Skeletal muscle tissue (tissue), 4 donors: ENCODE data around the gene KLK13. TPM values are rescaled to one million over a fixed set of nuclear protein-coding genes. Genes with fewer than 3 reads are reported as not detected.

Source experiments
- H3K27ac ChIP-seq: one replicate; pipeline ENCODE4 v1.7.0; 2013; ENCODE audit warnings: mild to moderate bottlenecking, low read depth, low read length, inconsistent platforms
- H3K27me3 ChIP-seq, 3 donors: one replicate each; pipeline ENCODE4 v1.7.0; 2013; ENCODE audit warnings: low read length in 3 of 3; ENCODE audit not compliant: control insufficient read depth in 3 of 3, insufficient read depth in 3 of 3
- H3K36me3 ChIP-seq, 3 donors: one replicate each; pipeline ENCODE4 v1.7.0; 2013; ENCODE audit warnings: low read length in 3 of 3; ENCODE audit not compliant: control insufficient read depth in 3 of 3, insufficient read depth in 3 of 3
- H3K4me1 ChIP-seq, 3 donors: one replicate each; pipeline ENCODE4 v1.7.0; 2013; ENCODE audit warnings: low read length in 3 of 3, mild to moderate bottlenecking in 3 of 3; ENCODE audit not compliant: control insufficient read depth in 3 of 3, insufficient read depth in 3 of 3
- H3K4me3 ChIP-seq, 3 donors: one replicate each; pipeline ENCODE4 v1.7.0; 2013; ENCODE audit warnings: low read length in 3 of 3
- H3K9ac ChIP-seq, 3 donors: one replicate each; pipeline ENCODE4 v1.7.0; 2013; ENCODE audit warnings: low read length in 3 of 3, mild to moderate bottlenecking in 3 of 3, moderate library complexity in 2 of 3, low read depth in 1 of 3
- H3K9me3 ChIP-seq, 3 donors: one replicate each; pipeline ENCODE4 v1.7.0; 2013; ENCODE audit warnings: low read length in 3 of 3; ENCODE audit not compliant: control insufficient read depth in 3 of 3
- total RNA-seq: library from RNA; depleted of rRNA; stranded (reverse); fragments of >200 nt; gene quantifications from one replicate; pipeline ENCODE4 v1.2.3, GENCODE V29; 2014
- donor health status: Osteomylitis.

KLK13 gene
- total RNA-seq, 1 donor from 2014 or later: not detected

- H3K4me1 ChIP-seq: no peaks in the 10 kb centered on the region
- no peak overlapping the region for H3K4me3 ChIP-seq
- H3K9ac ChIP-seq: no peak overlapping the region
- H3K27me3 ChIP-seq: peaks cover 0 to 5% (median 0%) of the 10 kb centered on the region in 3 donors
- peaks cover 0 to 2% (median 0%) of the 10 kb centered on the region in 3 donors for H3K9me3 ChIP-seq
- H3K27ac ChIP-seq: no peak overlapping the region
- no peaks in the 10 kb centered on the region for H3K36me3 ChIP-seq
Observed at GRCh38 chr19:51036519-51036918, 28.4 kb downstream of the KLK13 start.

GRCh38 chr19:51034704-51035103 lies 30.2 kb downstream of the KLK13 start, which contains the start of gene KLK12:
KLK12 (minus strand) TSS chr19:51035002; CDS start chr19:51034621, 381 bp downstream.
- Histone ChIP-seq H3K4me3 (no peak within 1 kb of the TSS), H3K9me3 (peaks cover 0 to 2% (median 0%) of the 10 kb centered on the region in 3 donors), H3K27ac (no peak within 1 kb of the TSS), H3K4me1 (no peaks in the 10 kb centered on the region), H3K9ac (no peak within 1 kb of the TSS), H3K36me3 (no peaks in the 10 kb centered on the region), H3K27me3 (peaks cover 0 to 9% (median 0%) of the 10 kb centered on the region in 3 donors)

- H3K27me3 ChIP-seq: peaks cover 4 to 14% (median 7%) of the 10 kb centered on the region in 3 donors
- no peaks in the 10 kb centered on the region for H3K36me3 ChIP-seq
- no peak overlapping the region for H3K9ac ChIP-seq
- H3K4me1 ChIP-seq: no peaks in the 10 kb centered on the region
- peaks cover 0 to 2% (median 0%) of the 10 kb centered on the region in 3 donors for H3K9me3 ChIP-seq
- no peak overlapping the region for H3K27ac ChIP-seq
- H3K4me3 ChIP-seq: no peak overlapping the region
Observed at GRCh38 chr19:51031880-51032225, 33.0 kb downstream of the KLK13 start.

- no peaks in the 10 kb centered on the region for H3K4me1 ChIP-seq
- H3K9ac ChIP-seq: no peak overlapping the region
- peaks cover 4 to 17% (median 7%) of the 10 kb centered on the region in 3 donors for H3K27me3 ChIP-seq
- H3K27ac ChIP-seq: no peak overlapping the region
- no peaks in the 10 kb centered on the region for H3K36me3 ChIP-seq
- H3K4me3 ChIP-seq: no peak overlapping the region
- peaks cover 0 to 2% (median 0%) of the 10 kb centered on the region in 3 donors for H3K9me3 ChIP-seq
Observed at GRCh38 chr19:51031220-51031879, 33.5 kb downstream of the KLK13 start.

GRCh38 chr19:51030631-51031030 lies 34.3 kb downstream of the KLK13 start:
- peaks cover 4 to 20% (median 11%) of the 10 kb centered on the region in 3 donors for H3K27me3 ChIP-seq
- no peaks in the 10 kb centered on the region for H3K36me3 ChIP-seq
- peaks cover 0 to 2% (median 0%) of the 10 kb centered on the region in 3 donors for H3K9me3 ChIP-seq
- H3K9ac ChIP-seq: no peak overlapping the region
- H3K4me1 ChIP-seq: no peaks in the 10 kb centered on the region
- no peak overlapping the region for H3K4me3 ChIP-seq
- no peak overlapping the region for H3K27ac ChIP-seq

- Histone ChIP-seq H3K36me3 (no peaks in the 10 kb centered on the region), H3K27ac (no peak overlapping the region), H3K27me3 (peaks cover 4 to 23% (median 11%) of the 10 kb centered on the region in 3 donors), H3K9me3 (peaks cover 0 to 2% (median 0%) of the 10 kb centered on the region in 3 donors), H3K4me3 (no peak overlapping the region), H3K4me1 (no peaks in the 10 kb centered on the region), H3K9ac (no peak overlapping the region)
Observed at GRCh38 chr19:51029718-51030117, 35.2 kb downstream of the KLK13 start.

GRCh38 chr19:51027873-51028272 lies 37.0 kb downstream of the KLK13 start:
- H3K4me1 ChIP-seq: no peaks in the 10 kb centered on the region
- H3K4me3 ChIP-seq: no peak overlapping the region
- H3K27ac ChIP-seq: no peak overlapping the region
- H3K36me3 ChIP-seq: no peaks in the 10 kb centered on the region
- H3K27me3 ChIP-seq: peaks cover 10 to 35% (median 18%) of the 10 kb centered on the region in 3 donors
- H3K9me3 ChIP-seq: peaks cover 0 to 5% (median 0%) of the 10 kb centered on the region in 3 donors
- no peak overlapping the region for H3K9ac ChIP-seq

- H3K36me3 ChIP-seq: no peaks in the 10 kb centered on the region
- H3K9ac ChIP-seq: no peak overlapping the region
- peaks cover 10 to 41% (median 19%) of the 10 kb centered on the region in 3 donors for H3K27me3 ChIP-seq
- no peak overlapping the region for H3K27ac ChIP-seq
- peaks cover 0 to 5% (median 0%) of the 10 kb centered on the region in 3 donors for H3K9me3 ChIP-seq
- H3K4me3 ChIP-seq: no peak overlapping the region
- H3K4me1 ChIP-seq: no peaks in the 10 kb centered on the region
Observed at GRCh38 chr19:51027126-51027806, 37.6 kb downstream of the KLK13 start.

- H3K27me3 ChIP-seq: peaks cover 10 to 41% (median 19%) of the 10 kb centered on the region in 3 donors
Observed at GRCh38 chr19:51026554-51026831, 38.4 kb downstream of the KLK13 start, which contains the start of gene KLK11. KLK11 (minus strand) TSS chr19:51026616; CDS start chr19:51025631, 985 bp downstream.

More at GRCh38 chr19:51026554-51026831, 38.4 kb downstream of the KLK13 start, which contains the start of gene KLK11:
- H3K36me3 ChIP-seq: no peaks in the 10 kb centered on the region
- no peak within 1 kb of the TSS for H3K27ac ChIP-seq
- H3K9ac ChIP-seq: no peak within 1 kb of the TSS
- H3K9me3 ChIP-seq: peaks cover 0 to 3% (median 0%) of the 10 kb centered on the region in 3 donors
- no peak within 1 kb of the TSS for H3K4me3 ChIP-seq
- no peaks in the 10 kb centered on the region for H3K4me1 ChIP-seq
